IMR-90 (cell line): ENCODE results near the gene GDF10. TPM values are rescaled to one million over a fixed set of nuclear protein-coding genes. Genes with fewer than 3 reads are reported as not detected.

Experiments
- ATAC-seq: fragments of 200-7000 bp; cut with Tn5 transposase; 2 replicates; pipeline ENCODE4 v1.9.1; 2020; ENCODE audit warnings: low read depth, mild to moderate bottlenecking, moderate library complexity
- BruUV-seq: library from RNA; stranded (reverse); fragments of 400-500 nt; replicated peaks from 2 replicates; lab custom pipeline; 2021; lab: Mats Ljungman, UMichigan
- CTCF ChIA-PET: fragments of 300-600 bp; formaldehyde crosslinking; extraction: SDS; loops from one replicate; lab custom pipeline; 2021; ENCODE audit warnings: antibody characterized with exemption; lab: Yijun Ruan, JAX
- POLR2A ChIA-PET: fragments of 300-600 bp; sonication (Branson Sonifier 250); formaldehyde crosslinking; loops from one replicate; lab custom pipeline; 2022; ENCODE audit warnings: antibody characterized with exemption; ENCODE audit not compliant: unreplicated experiment; lab: Charles Lee
- DNase-seq: peaks from one replicate; pipeline ENCODE4 v3.0.0; 2013
- H2AFZ ChIP-seq: replicated peaks from 2 replicates; pipeline ENCODE3; 2013; ENCODE audit warnings: low read length, mild to moderate bottlenecking; ENCODE audit not compliant: poor library complexity
- H2AK5ac ChIP-seq: 2 replicates; pipeline ENCODE4 v1.6.1; 2013; ENCODE audit warnings: low read depth, low read length, inconsistent platforms
- H2AK9ac ChIP-seq: replicated peaks from 2 replicates; pipeline ENCODE3; 2013; ENCODE audit warnings: mild to moderate bottlenecking, low read depth, low read length, moderate library complexity; ENCODE audit not compliant: poor library complexity
- H2BK120ac ChIP-seq: 2 replicates; pipeline ENCODE4 v1.6.1; 2013; ENCODE audit warnings: low read depth, low read length, inconsistent platforms
- H2BK15ac ChIP-seq: 3 replicates; pipeline ENCODE4 v1.6.1; 2013; ENCODE audit warnings: low read depth, low read length, inconsistent platforms
- H2BK20ac ChIP-seq: 2 replicates; pipeline ENCODE4 v1.6.1; 2013; ENCODE audit warnings: low read depth, mild to moderate bottlenecking, inconsistent platforms, low read length, moderate library complexity
- H2BK5ac ChIP-seq: 2 replicates; pipeline ENCODE4 v1.6.1; 2013; ENCODE audit warnings: mild to moderate bottlenecking, low read depth, low read length, inconsistent platforms; ENCODE audit not compliant: poor library complexity, severe bottlenecking
- H3K14ac ChIP-seq: replicated peaks from 2 replicates; pipeline ENCODE4 v1.6.1; 2013; ENCODE audit warnings: low read depth, low read length, inconsistent platforms
- H3K18ac ChIP-seq: 2 replicates; pipeline ENCODE4 v1.6.1; 2013; ENCODE audit warnings: low read depth, low read length, control low read depth
- H3K23ac ChIP-seq: 2 replicates; pipeline ENCODE4 v1.6.1; 2013; ENCODE audit warnings: low read depth, low read length, inconsistent platforms
- H3K27ac ChIP-seq: 2 replicates; pipeline ENCODE4 v1.5.1; 2013; ENCODE audit warnings: mild to moderate bottlenecking, control low read depth, low read length; ENCODE audit not compliant: insufficient read depth
- H3K27me3 ChIP-seq: 2 replicates; pipeline ENCODE4 v1.6.1; 2013; ENCODE audit warnings: low read length; ENCODE audit not compliant: control insufficient read depth, insufficient read depth
- H3K36me3 ChIP-seq: 2 replicates; pipeline ENCODE4 v1.6.1; 2013; ENCODE audit warnings: low read length, mixed read lengths; ENCODE audit not compliant: control insufficient read depth, insufficient read depth
- H3K4ac ChIP-seq: 2 replicates; pipeline ENCODE4 v1.6.1; 2013; ENCODE audit warnings: low read depth, low read length, inconsistent platforms
- H3K4me1 ChIP-seq: 2 replicates; pipeline ENCODE4 v1.6.1; 2013; ENCODE audit warnings: low read length, mixed read lengths; ENCODE audit not compliant: control insufficient read depth, insufficient read depth
- H3K4me2 ChIP-seq: 2 replicates; pipeline ENCODE4 v1.6.1; 2013; ENCODE audit warnings: low read depth, mild to moderate bottlenecking, control low read depth, low read length, moderate library complexity
- H3K4me3 ChIP-seq: 2 replicates; pipeline ENCODE4 v1.5.1; 2013; ENCODE audit warnings: low read depth, mild to moderate bottlenecking, control low read depth, low read length, moderate library complexity; ENCODE audit not compliant: insufficient read depth
- H3K56ac ChIP-seq: 2 replicates; pipeline ENCODE4 v1.6.1; 2013; ENCODE audit warnings: low read length, inconsistent platforms; ENCODE audit not compliant: insufficient read depth; ENCODE audit errors: extremely low read depth
- H3K79me1 ChIP-seq, 2 experiments: 2 replicates each; pipeline ENCODE4 v1.6.1; 2013; ENCODE audit warnings: low read length in 2 of 2, inconsistent platforms in 1 of 2, low read depth in 1 of 2
- H3K9ac ChIP-seq: 2 replicates; pipeline ENCODE4 v1.6.1; 2013; ENCODE audit warnings: low read depth, low read length, control low read depth
- H3K9me1 ChIP-seq: 2 replicates; pipeline ENCODE4 v1.6.1; 2013; ENCODE audit warnings: low read length, inconsistent platforms; ENCODE audit not compliant: insufficient read depth
- H3K9me3 ChIP-seq: 2 replicates; pipeline ENCODE4 v1.6.1; 2013; ENCODE audit warnings: low read length; ENCODE audit not compliant: control insufficient read depth, insufficient read depth
- H4K20me1 ChIP-seq: 2 replicates; pipeline ENCODE4 v1.6.1; 2013; ENCODE audit warnings: low read length, inconsistent platforms; ENCODE audit not compliant: insufficient read depth
- H4K5ac ChIP-seq: 2 replicates; pipeline ENCODE4 v1.6.1; 2013; ENCODE audit warnings: mild to moderate bottlenecking, low read depth, low read length, control low read depth
- H4K8ac ChIP-seq, 2 experiments: 2 replicates each; pipeline ENCODE4 v1.6.1; 2013; ENCODE audit warnings: low read depth in 2 of 2, low read length in 2 of 2, control low read depth in 1 of 2, inconsistent platforms in 1 of 2
- H4K91ac ChIP-seq: 2 replicates; pipeline ENCODE4 v1.6.1; 2013; ENCODE audit warnings: low read depth, low read length, inconsistent platforms; ENCODE audit not compliant: insufficient read depth
- BHLHE40 ChIP-seq: fragments of 150-350 bp; IDR thresholded peaks from 2 replicates; pipeline ENCODE4 v1.6.1; 2016; ENCODE audit warnings: mild to moderate bottlenecking, low read depth, low read length
- CEBPB ChIP-seq: IDR thresholded peaks from 2 replicates; pipeline ENCODE4 v1.6.1; 2012; ENCODE audit warnings: low read depth, low read length, improper control_type of control experiment
- CHD1 ChIP-seq: IDR thresholded peaks from 2 replicates; pipeline ENCODE4 v1.6.1; 2012; ENCODE audit warnings: low read depth, low read length, improper control_type of control experiment
- FOS ChIP-seq: fragments of 150-350 bp; IDR thresholded peaks from 2 replicates; pipeline ENCODE4 v1.6.1; 2016; ENCODE audit warnings: low read depth, low read length
- MAFK ChIP-seq: IDR thresholded peaks from 2 replicates; pipeline ENCODE4 v1.6.1; 2012; ENCODE audit warnings: low read depth, low read length, improper control_type of control experiment
- MAZ ChIP-seq: IDR thresholded peaks from 2 replicates; pipeline ENCODE4 v1.6.1; 2012; ENCODE audit warnings: low read depth, mild to moderate bottlenecking, low read length, improper control_type of control experiment, moderate library complexity, borderline replicate concordance
- MXI1 ChIP-seq: IDR thresholded peaks from 2 replicates; pipeline ENCODE4 v1.6.1; 2012; ENCODE audit warnings: low read depth, mild to moderate bottlenecking, low read length, moderate library complexity, borderline replicate concordance
- NFE2L2 ChIP-seq: fragments of 150-350 bp; IDR thresholded peaks from 2 replicates; pipeline ENCODE4 v1.6.1; 2016; ENCODE audit warnings: low read depth, mild to moderate bottlenecking, low read length
- POLR2A ChIP-seq: IDR thresholded peaks from 2 replicates; pipeline ENCODE4 v1.6.1; 2012; ENCODE audit warnings: mild to moderate bottlenecking, low read depth, low read length
- RAD21 ChIP-seq: IDR thresholded peaks from 2 replicates; pipeline ENCODE4 v1.6.1; 2012; ENCODE audit warnings: low read length, improper control_type of control experiment
- RCOR1 ChIP-seq: IDR thresholded peaks from 2 replicates; pipeline ENCODE4 v1.6.1; 2012; ENCODE audit warnings: mild to moderate bottlenecking, low read length, improper control_type of control experiment; ENCODE audit not compliant: insufficient replicate concordance
- RFX5 ChIP-seq: IDR thresholded peaks from 2 replicates; pipeline ENCODE4 v1.8.0; 2012; ENCODE audit warnings: low read depth, mild to moderate bottlenecking, low read length, moderate library complexity
- SMC3 ChIP-seq: fragments of 150-350 bp; IDR thresholded peaks from 2 replicates; pipeline ENCODE4 v1.6.1; 2016; ENCODE audit warnings: low read depth, mild to moderate bottlenecking, antibody characterized with exemption, low read length, moderate library complexity
- WGBS, 2 experiments: methylation state at CpG; one replicate each; pipeline versions ENCODE4 v1.1.5 to v1.1.7; 2013; ENCODE audit warnings: missing lambda C conversion rate in 2 of 2; ENCODE audit not compliant: insufficient read length in 1 of 2; ENCODE audit errors: extremely low coverage in 2 of 2; 5-methylcytosine and 5-hydroxymethylcytosine counted together
- dilution Hi-C: fragments of 300-500 bp; cut with HindIII; formaldehyde crosslinking; loops from one replicate; pipeline ENCODE4 v1.14.3; 2018; ENCODE audit warnings: low sequenced_read_pairs; ENCODE audit not compliant: unreplicated experiment
- in situ Hi-C: fragments of 300-500 bp; cut with MboI; formaldehyde crosslinking; loops from 3 replicates; pipeline ENCODE4 v1.14.3; 2019; ENCODE audit warnings: low sequenced_read_pairs, inconsistent platforms, mixed read lengths
- intact Hi-C: fragments of 100-400 bp; cut with micrococcal nuclease; formaldehyde crosslinking; loops from 2 replicates; pipeline ENCODE4 v1.10.0; 2022
- polyA plus RNA-seq, 3 experiments: library from polyadenylated mRNA; depleted of rRNA; stranded (reverse); fragments of >200 nt; gene quantifications; 2 replicates each; pipeline ENCODE4 v1.2.3, GENCODE V29; 2012; ENCODE audit warnings: low replicate concordance in 1 of 3
- total RNA-seq: library from RNA; depleted of rRNA; stranded (reverse); fragments of >200 nt; gene quantifications from 2 replicates; pipeline ENCODE4 v1.2.3, GENCODE V29; 2012
- TF ChIP-seq, protein P1 (sequence below): conservative IDR thresholded peaks from 2 replicates; pipeline ENCODE4 v1.5.1; 2012; ENCODE audit warnings: mild to moderate bottlenecking, low read depth, low read length, improper control_type of control experiment
- TF ChIP-seq, protein P2 (sequence below): fragments of 150-350 bp; IDR thresholded peaks from 2 replicates; pipeline ENCODE4 v1.6.1; 2017; ENCODE audit warnings: mild to moderate bottlenecking, antibody characterized with exemption, low read length, low read depth
- TF ChIP-seq, protein P3 (sequence below): fragments of 150-350 bp; IDR thresholded peaks from 2 replicates; pipeline ENCODE4 v1.6.1; 2016; ENCODE audit warnings: low read depth, mild to moderate bottlenecking, low read length, moderate library complexity, borderline replicate concordance

Gene GDF10
- total and polyA plus RNA-seq, 2 of the 4 experiments (the other 2 are of a cell fraction): 0.34 TPM; not detected in 1

DNA sequence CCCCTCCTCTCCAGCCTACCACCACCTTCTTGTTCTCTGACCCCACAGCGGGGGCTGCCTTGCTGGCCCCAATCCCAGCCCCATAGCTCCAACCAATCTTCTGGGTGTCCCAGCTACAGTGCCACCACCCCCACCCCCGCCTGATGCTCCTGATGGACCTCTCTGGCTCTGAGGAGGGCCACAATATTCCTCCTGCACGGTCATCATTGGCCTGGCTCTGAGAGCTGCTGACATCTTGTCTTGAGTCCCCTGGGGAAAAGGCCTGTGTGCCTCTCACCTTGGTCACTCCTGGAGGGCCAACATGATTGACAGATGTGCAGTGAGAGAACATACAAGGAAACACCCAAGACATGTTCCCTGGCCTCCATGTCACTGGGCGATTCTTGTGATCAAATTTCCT, 29.9 kb downstream of the GDF10 start:
- H3K4me2 ChIP-seq: no peak overlapping the region
- peaks cover 13% of the 10 kb centered on the region for H3K27me3 ChIP-seq
- H2AFZ ChIP-seq: no peak overlapping the region
- H2BK15ac ChIP-seq: no peak overlapping the region
- no peaks in the 10 kb centered on the region for H3K36me3 ChIP-seq
- intact Hi-C loops: no loop called here
- ChIA-PET CTCF (no interaction called here), POLR2A (no interaction called here)
- H4K20me1 ChIP-seq: no peaks in the 10 kb centered on the region
- H3K4me3 ChIP-seq: no peak overlapping the region
- no peaks in the 10 kb centered on the region for H3K79me1 ChIP-seq
- dilution Hi-C loops: no loop called here
- no peak overlapping the region for H2AK9ac ChIP-seq
- no peak for ATAC-seq
- no peak overlapping the region for H2BK20ac ChIP-seq
- H3K9ac ChIP-seq: no peak overlapping the region
- no peak overlapping the region for H3K56ac ChIP-seq
- no peak overlapping the region for H2AK5ac ChIP-seq
- 40% methylated on average over 2 of the region's 4 CpGs; no CpG with 5 or more reads in 1 of the 2 experiments for WGBS, 2 experiments
- no peak overlapping the region for H3K23ac ChIP-seq
- no peak overlapping the region for H4K8ac ChIP-seq
- no peak overlapping the region for H4K91ac ChIP-seq
- H3K9me1 ChIP-seq: peaks cover 4% of the 10 kb centered on the region; the same call in 1 of the 2 replicates
- TF ChIP-seq CEBPB (no peak), POLR2A (no peak), MXI1 (no peak), RAD21 (no peak), CHD1 (no peak), MAFK (no peak), RFX5 (no peak), RCOR1 (no peak), BHLHE40 (no peak), SMC3 (no peak), MAZ (no peak), NFE2L2 (no peak), FOS (no peak)
- TF ChIP-seq, protein P1, sequence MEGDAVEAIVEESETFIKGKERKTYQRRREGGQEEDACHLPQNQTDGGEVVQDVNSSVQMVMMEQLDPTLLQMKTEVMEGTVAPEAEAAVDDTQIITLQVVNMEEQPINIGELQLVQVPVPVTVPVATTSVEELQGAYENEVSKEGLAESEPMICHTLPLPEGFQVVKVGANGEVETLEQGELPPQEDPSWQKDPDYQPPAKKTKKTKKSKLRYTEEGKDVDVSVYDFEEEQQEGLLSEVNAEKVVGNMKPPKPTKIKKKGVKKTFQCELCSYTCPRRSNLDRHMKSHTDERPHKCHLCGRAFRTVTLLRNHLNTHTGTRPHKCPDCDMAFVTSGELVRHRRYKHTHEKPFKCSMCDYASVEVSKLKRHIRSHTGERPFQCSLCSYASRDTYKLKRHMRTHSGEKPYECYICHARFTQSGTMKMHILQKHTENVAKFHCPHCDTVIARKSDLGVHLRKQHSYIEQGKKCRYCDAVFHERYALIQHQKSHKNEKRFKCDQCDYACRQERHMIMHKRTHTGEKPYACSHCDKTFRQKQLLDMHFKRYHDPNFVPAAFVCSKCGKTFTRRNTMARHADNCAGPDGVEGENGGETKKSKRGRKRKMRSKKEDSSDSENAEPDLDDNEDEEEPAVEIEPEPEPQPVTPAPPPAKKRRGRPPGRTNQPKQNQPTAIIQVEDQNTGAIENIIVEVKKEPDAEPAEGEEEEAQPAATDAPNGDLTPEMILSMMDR: no peak
- TF ChIP-seq, protein P2, sequence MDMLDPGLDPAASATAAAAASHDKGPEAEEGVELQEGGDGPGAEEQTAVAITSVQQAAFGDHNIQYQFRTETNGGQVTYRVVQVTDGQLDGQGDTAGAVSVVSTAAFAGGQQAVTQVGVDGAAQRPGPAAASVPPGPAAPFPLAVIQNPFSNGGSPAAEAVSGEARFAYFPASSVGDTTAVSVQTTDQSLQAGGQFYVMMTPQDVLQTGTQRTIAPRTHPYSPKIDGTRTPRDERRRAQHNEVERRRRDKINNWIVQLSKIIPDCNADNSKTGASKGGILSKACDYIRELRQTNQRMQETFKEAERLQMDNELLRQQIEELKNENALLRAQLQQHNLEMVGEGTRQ: no peak
- TF ChIP-seq, protein P3, sequence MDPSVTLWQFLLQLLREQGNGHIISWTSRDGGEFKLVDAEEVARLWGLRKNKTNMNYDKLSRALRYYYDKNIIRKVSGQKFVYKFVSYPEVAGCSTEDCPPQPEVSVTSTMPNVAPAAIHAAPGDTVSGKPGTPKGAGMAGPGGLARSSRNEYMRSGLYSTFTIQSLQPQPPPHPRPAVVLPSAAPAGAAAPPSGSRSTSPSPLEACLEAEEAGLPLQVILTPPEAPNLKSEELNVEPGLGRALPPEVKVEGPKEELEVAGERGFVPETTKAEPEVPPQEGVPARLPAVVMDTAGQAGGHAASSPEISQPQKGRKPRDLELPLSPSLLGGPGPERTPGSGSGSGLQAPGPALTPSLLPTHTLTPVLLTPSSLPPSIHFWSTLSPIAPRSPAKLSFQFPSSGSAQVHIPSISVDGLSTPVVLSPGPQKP: no peak
- in situ Hi-C loops: no loop called here
- no peak overlapping the region for H4K5ac ChIP-seq
- H2BK5ac ChIP-seq: no peak overlapping the region
- no peak overlapping the region for H2BK120ac ChIP-seq
- no peaks in the 10 kb centered on the region for H3K9me3 ChIP-seq
- H3K4ac ChIP-seq: no peak overlapping the region
- DNase-seq: no peak
- H3K27ac ChIP-seq: no peak overlapping the region
- no peak overlapping the region for H3K14ac ChIP-seq
- H3K18ac ChIP-seq: no peak overlapping the region
- H3K4me1 ChIP-seq: no peaks in the 10 kb centered on the region
- BruUV-seq: no TSS peak
